Astrocyte (in vitro differentiated cells and primary cell): ENCODE measurements around the gene CHRDL2. TPM values are rescaled to one million over a fixed set of nuclear protein-coding genes. Genes with fewer than 3 reads are reported as not detected.
A peak's percentile ranks its signal among the peaks of the same experiment; 100 is the strongest.

Experiments
- DNase-seq: peaks from one replicate; pipeline ENCODE4 v3.0.0-alpha.2; 2010; ENCODE audit warnings: low read depth
- FAIRE-seq: peaks from 2 replicates; lab custom pipeline; 2011; peaks lifted over from hg19 to GRCh38; lab: Jason Lieb, UNC
- H2AFZ ChIP-seq: 2 replicates; pipeline ENCODE4 v1.6.0; 2012; ENCODE audit warnings: low read depth, low read length, inconsistent platforms
- H3K27ac ChIP-seq: 2 replicates; pipeline ENCODE4 v1.5.1; 2011; ENCODE audit warnings: low read depth, low read length, inconsistent platforms
- H3K27me3 ChIP-seq: 2 replicates; pipeline ENCODE4 v1.6.0; 2011; ENCODE audit warnings: low read length, inconsistent platforms; ENCODE audit not compliant: insufficient read depth
- H3K36me3 ChIP-seq: 2 replicates; pipeline ENCODE4 v1.5.1; 2011; ENCODE audit warnings: low read length, inconsistent platforms; ENCODE audit not compliant: insufficient read depth
- H3K4me1 ChIP-seq: 2 replicates; pipeline ENCODE4 v1.5.1; 2011; ENCODE audit warnings: low read length, inconsistent platforms; ENCODE audit not compliant: insufficient read depth
- H3K4me2 ChIP-seq: 2 replicates; pipeline ENCODE4 v1.6.0; 2012; ENCODE audit warnings: low read length, inconsistent platforms
- H3K4me3 ChIP-seq: 2 replicates; pipeline ENCODE4 v1.5.1; 2011; ENCODE audit warnings: low read depth, mild to moderate bottlenecking, low read length, inconsistent platforms; ENCODE audit not compliant: insufficient read depth
- H3K79me2 ChIP-seq: 2 replicates; pipeline ENCODE4 v1.6.0; 2012; ENCODE audit warnings: mild to moderate bottlenecking, low read length, inconsistent platforms; ENCODE audit not compliant: insufficient read depth
- H3K9ac ChIP-seq: 2 replicates; pipeline ENCODE4 v1.6.0; 2012; ENCODE audit warnings: mild to moderate bottlenecking, low read length, inconsistent platforms
- H3K9me3 ChIP-seq: 2 replicates; pipeline ENCODE4 v1.5.1; 2012; ENCODE audit warnings: low read depth, mild to moderate bottlenecking, low read length, inconsistent platforms; ENCODE audit not compliant: insufficient read depth
- H4K20me1 ChIP-seq: 2 replicates; pipeline ENCODE4 v1.6.0; 2012; ENCODE audit warnings: low read length, inconsistent platforms; ENCODE audit not compliant: insufficient read depth
- H3K27ac Mint-ChIP-seq: one replicate; pipeline ENCODE4 v1.8.0; 2021; ENCODE audit warnings: mild to moderate bottlenecking, mixed read lengths; ENCODE audit not compliant: unreplicated experiment
- H3K27me3 Mint-ChIP-seq: one replicate; pipeline ENCODE4 v1.8.0; 2021; ENCODE audit warnings: low read depth, mixed read lengths; ENCODE audit not compliant: unreplicated experiment
- H3K36me3 Mint-ChIP-seq: one replicate; pipeline ENCODE4 v1.8.0; 2021; ENCODE audit warnings: low read depth, mixed read lengths; ENCODE audit not compliant: unreplicated experiment
- H3K4me1 Mint-ChIP-seq: one replicate; pipeline ENCODE4 v1.8.0; 2021; ENCODE audit warnings: low read depth, mixed read lengths; ENCODE audit not compliant: unreplicated experiment
- H3K4me3 Mint-ChIP-seq: one replicate; pipeline ENCODE4 v1.8.0; 2021; ENCODE audit warnings: mild to moderate bottlenecking, moderate library complexity, mixed read lengths; ENCODE audit not compliant: unreplicated experiment
- H3K9me3 Mint-ChIP-seq: one replicate; pipeline ENCODE4 v1.8.0; 2021; ENCODE audit warnings: mild to moderate bottlenecking, mixed read lengths; ENCODE audit not compliant: unreplicated experiment
- EZH2 ChIP-seq: IDR thresholded peaks from 2 replicates; pipeline ENCODE4 v1.6.1; 2012; ENCODE audit warnings: mild to moderate bottlenecking, low read length, inconsistent platforms; ENCODE audit not compliant: insufficient read depth
- total RNA-seq: library from RNA; stranded (reverse); gene quantifications from 2 replicates; pipeline ENCODE4 v1.2.1, GENCODE V29; 2021
- TF ChIP-seq, protein P1 (sequence below): IDR thresholded peaks from 2 replicates; pipeline ENCODE4 v1.5.1; 2011; ENCODE audit warnings: low read depth, mild to moderate bottlenecking, inconsistent platforms, low read length, moderate library complexity; ENCODE audit not compliant: insufficient read depth

Gene CHRDL2
- total RNA-seq, 1 donor from 2014 or later, result not detected

GRCh38 chr11:74720596-74721478 lies 10.4 kb downstream of the CHRDL2 start:
- Mint-ChIP-seq H3K27ac (no peak overlapping the region), H3K36me3 (no peaks in the 10 kb centered on the region), H3K27me3 (peaks cover 48% of the 10 kb centered on the region), H3K4me3 (no peak overlapping the region), H3K4me1 (peaks cover 3% of the 10 kb centered on the region), H3K9me3 (peaks cover 2% of the 10 kb centered on the region)
- Histone ChIP-seq H3K36me3 (no peaks in the 10 kb centered on the region), H3K4me1 (no peaks in the 10 kb centered on the region), H3K79me2 (no peaks in the 10 kb centered on the region), H3K9ac (no peak overlapping the region), H3K27me3 (peaks cover 13% of the 10 kb centered on the region), H3K4me2 (no peak overlapping the region), H3K9me3 (no peaks in the 10 kb centered on the region), H3K4me3 (no peak overlapping the region), H3K27ac (no peak overlapping the region), H4K20me1 (no peaks in the 10 kb centered on the region), H2AFZ (peak overlapping the region; percentile 45)
- no peak for FAIRE-seq
- TF ChIP-seq, protein P1, sequence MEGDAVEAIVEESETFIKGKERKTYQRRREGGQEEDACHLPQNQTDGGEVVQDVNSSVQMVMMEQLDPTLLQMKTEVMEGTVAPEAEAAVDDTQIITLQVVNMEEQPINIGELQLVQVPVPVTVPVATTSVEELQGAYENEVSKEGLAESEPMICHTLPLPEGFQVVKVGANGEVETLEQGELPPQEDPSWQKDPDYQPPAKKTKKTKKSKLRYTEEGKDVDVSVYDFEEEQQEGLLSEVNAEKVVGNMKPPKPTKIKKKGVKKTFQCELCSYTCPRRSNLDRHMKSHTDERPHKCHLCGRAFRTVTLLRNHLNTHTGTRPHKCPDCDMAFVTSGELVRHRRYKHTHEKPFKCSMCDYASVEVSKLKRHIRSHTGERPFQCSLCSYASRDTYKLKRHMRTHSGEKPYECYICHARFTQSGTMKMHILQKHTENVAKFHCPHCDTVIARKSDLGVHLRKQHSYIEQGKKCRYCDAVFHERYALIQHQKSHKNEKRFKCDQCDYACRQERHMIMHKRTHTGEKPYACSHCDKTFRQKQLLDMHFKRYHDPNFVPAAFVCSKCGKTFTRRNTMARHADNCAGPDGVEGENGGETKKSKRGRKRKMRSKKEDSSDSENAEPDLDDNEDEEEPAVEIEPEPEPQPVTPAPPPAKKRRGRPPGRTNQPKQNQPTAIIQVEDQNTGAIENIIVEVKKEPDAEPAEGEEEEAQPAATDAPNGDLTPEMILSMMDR, result no peak
- TF ChIP-seq EZH2, result no peak
- peak; percentile 37 for DNase-seq

DNA sequence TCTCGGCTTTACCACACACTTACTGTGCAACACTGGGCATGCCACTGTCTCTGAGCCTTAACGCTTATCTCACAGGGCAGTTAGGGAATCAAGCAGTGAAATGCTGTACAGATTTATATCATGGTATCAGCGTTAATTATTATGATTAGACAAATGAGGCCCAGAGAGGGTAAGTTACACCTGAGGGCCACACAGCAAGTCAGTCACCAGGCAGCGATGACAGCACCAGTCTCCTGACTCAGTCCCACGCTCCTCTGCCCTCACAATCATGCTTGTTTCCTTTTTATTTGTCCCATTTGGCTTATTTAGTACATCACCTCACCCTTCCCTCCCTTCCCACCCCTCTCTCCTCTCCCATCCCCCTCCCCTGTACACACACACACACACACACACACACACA lies 12.2 kb downstream of the CHRDL2 start:
- Histone ChIP-seq H3K36me3 (no peaks in the 10 kb centered on the region), H3K27ac (no peak overlapping the region), H3K4me1 (no peaks in the 10 kb centered on the region), H3K9ac (no peak overlapping the region), H3K4me2 (no peak overlapping the region), H2AFZ (no peak overlapping the region), H3K9me3 (no peaks in the 10 kb centered on the region), H3K27me3 (peaks cover 8% of the 10 kb centered on the region), H3K4me3 (no peak overlapping the region), H4K20me1 (no peaks in the 10 kb centered on the region), H3K79me2 (no peaks in the 10 kb centered on the region)
- TF ChIP-seq, protein P1, result no peak
- TF ChIP-seq EZH2, result no peak
- Mint-ChIP-seq H3K27ac (no peak overlapping the region), H3K4me1 (peaks cover 3% of the 10 kb centered on the region), H3K9me3 (peaks cover 2% of the 10 kb centered on the region), H3K27me3 (peaks cover 39% of the 10 kb centered on the region), H3K4me3 (no peak overlapping the region), H3K36me3 (no peaks in the 10 kb centered on the region)
- no peak for FAIRE-seq
- DNase-seq, result no peak
